Pulmonary artery endothelial cell (primary cell): ENCODE measurements around the gene PDE6D. TPM values are rescaled to one million over a fixed set of nuclear protein-coding genes. Genes with fewer than 3 reads are reported as not detected.

Experiments used
- DNase-seq: peaks from one replicate; pipeline ENCODE4 v3.0.0-alpha.2; 2011; ENCODE audit warnings: low read depth, low spot score
- total RNA-seq: library from RNA; depleted of rRNA; stranded (reverse); fragments of >200 nt; gene quantifications from 2 replicates; pipeline ENCODE4 v1.2.3, GENCODE V29; 2014

Gene PDE6D
- total RNA-seq, 1 donor from 2014 or later = 16.9 TPM

GRCh38 chr2:231683292-231684235, 97.5 kb downstream of the PDE6D start:
- no peak for DNase-seq

GRCh38 chr2:231682603-231683291, 98.3 kb downstream of the PDE6D start:
- DNase-seq = no peak

Other genes with a start within 250 kb of the PDE6D start
- not detected in 2 replicates for gene TEX44, start 188.4 kb downstream of the PDE6D start, total RNA-seq
- gene PTMA, start 72.8 kb downstream of the PDE6D start, total RNA-seq = 1,274 and 1,552 TPM in 2 replicates
- gene COPS7B, start 5.2 kb upstream of the PDE6D start, total RNA-seq = 13.1 and 18.3 TPM in 2 replicates
- gene NPPC, start 145.1 kb upstream of the PDE6D start, total RNA-seq = not detected in 2 replicates
- gene DIS3L2, start 180.4 kb upstream of the PDE6D start, total RNA-seq = 17.1 and 18.8 TPM in 2 replicates